Left kidney (tissue), 2 donors: ENCODE data around the gene TPM1. TPM values are rescaled to one million over a fixed set of nuclear protein-coding genes. Genes with fewer than 3 reads are reported as not detected.

Source experiments
- DNase-seq: peaks from one replicate; pipeline ENCODE4 v3.0.0-alpha.2; 2013
- polyA plus RNA-seq: library from polyadenylated mRNA; unstranded; fragments of 120-200 nt; gene quantifications from one replicate; pipeline ENCODE4 v1.2.1, GENCODE V29; 2013; ENCODE audit not compliant: insufficient read length

Gene TPM1
- polyA plus RNA-seq, 1 donor, result 573 TPM

- no peak for DNase-seq
These were observed 29.3 kb upstream of the TPM1 start for GRCh38 chr15:63013052-63013808.

GRCh38 chr15:63014578-63014977 lies 28.0 kb upstream of the TPM1 start:
- no peak for DNase-seq

- DNase-seq, result no peak
These were observed 26.9 kb upstream of the TPM1 start for GRCh38 chr15:63015618-63016017.

- no peak for DNase-seq
These were observed 26.3 kb upstream of the TPM1 start for GRCh38 chr15:63016234-63016633.

GRCh38 chr15:63018639-63019038 lies 23.9 kb upstream of the TPM1 start:
- DNase-seq, result no peak

- DNase-seq, result no peak
These were observed 22.9 kb upstream of the TPM1 start for GRCh38 chr15:63019511-63020109.

- DNase-seq, result no peak
These were observed 22.4 kb upstream of the TPM1 start for GRCh38 chr15:63020128-63020527.

- DNase-seq, result no peak
These were observed 21.7 kb upstream of the TPM1 start for GRCh38 chr15:63020759-63021430.

- DNase-seq, result no peak
These were observed 20.4 kb upstream of the TPM1 start for GRCh38 chr15:63022181-63022580.

- no peak for DNase-seq
These were observed 19.9 kb upstream of the TPM1 start for GRCh38 chr15:63022663-63023062.

- no peak for DNase-seq
These were observed 19.1 kb upstream of the TPM1 start for GRCh38 chr15:63023351-63023945.

GRCh38 chr15:63025460-63025859 lies 17.1 kb upstream of the TPM1 start:
- DNase-seq, result no peak

- no peak for DNase-seq
These were observed 14.9 kb upstream of the TPM1 start for GRCh38 chr15:63027646-63028045.

GRCh38 chr15:63028442-63029110 lies 14.0 kb upstream of the TPM1 start:
- DNase-seq, result no peak

- DNase-seq, result no peak
These were observed 12.9 kb upstream of the TPM1 start for GRCh38 chr15:63029676-63030075.

GRCh38 chr15:63030101-63030551 lies 12.4 kb upstream of the TPM1 start:
- no peak for DNase-seq

- no peak for DNase-seq
These were observed 8.0 kb upstream of the TPM1 start for GRCh38 chr15:63034578-63034977.

GRCh38 chr15:63035253-63035652 lies 7.3 kb upstream of the TPM1 start:
- DNase-seq, result no peak

- no peak for DNase-seq
These were observed 6.6 kb upstream of the TPM1 start for GRCh38 chr15:63035977-63036376.

GRCh38 chr15:63037976-63038720 lies 4.4 kb upstream of the TPM1 start:
- no peak for DNase-seq

- no peak for DNase-seq
These were observed 3.4 kb upstream of the TPM1 start for GRCh38 chr15:63038926-63039673.
